GM20000 (cell line): ENCODE data around the gene WWC2.

Experiments used
- DNase-seq: peaks from one replicate; pipeline ENCODE4 v3.0.0; 2012; ENCODE audit warnings: low spot score
- CTCF ChIP-seq: IDR thresholded peaks from 2 replicates; pipeline ENCODE4 v1.5.1; 2012; ENCODE audit warnings: mild to moderate bottlenecking, control low read depth; ENCODE audit errors: extremely low read depth, missing control alignments

WWC2 gene

GRCh38 chr4:183204793-183205192 lies 105.7 kb downstream of the WWC2 start:
- DNase-seq = no peak
- TF ChIP-seq CTCF = no peak

- no peak for TF ChIP-seq CTCF
Observed at GRCh38 chr4:183205193-183205592, 106.1 kb downstream of the WWC2 start.

GRCh38 chr4:183205709-183206108 lies 106.7 kb downstream of the WWC2 start:
- DNase-seq = no peak
- TF ChIP-seq CTCF = no peak

More at GRCh38 chr4:183205193-183205592, 106.1 kb downstream of the WWC2 start:
- no peak for DNase-seq

- TF ChIP-seq CTCF = no peak
- DNase-seq = no peak
Observed at GRCh38 chr4:183211533-183211932, 112.5 kb downstream of the WWC2 start.

- no peak for DNase-seq
- no peak for TF ChIP-seq CTCF
Observed at GRCh38 chr4:183213996-183214395, 114.9 kb downstream of the WWC2 start.

GRCh38 chr4:183214912-183215488 lies 115.9 kb downstream of the WWC2 start:
- TF ChIP-seq CTCF = no peak
- no peak for DNase-seq

- DNase-seq = no peak
- no peak for TF ChIP-seq CTCF
Observed at GRCh38 chr4:183220236-183220635, 121.2 kb downstream of the WWC2 start.
